Measurements from ENCODE around the gene ETV6.

GRCh38 chr12:11895421-11896078, 246.1 kb downstream of the ETV6 start:
- TF ChIP-seq CTCF (IDR thresholded peaks at IDR 0.05) (no peak), POLR2A (IDR thresholded peaks at IDR 0.05) (no peak)
